Measurements from ENCODE around the gene MPP7. TPM values are rescaled to one million over a fixed set of nuclear protein-coding genes. Genes with fewer than 3 reads are reported as not detected.

Gene MPP7
- total RNA-seq, 1 donor from 2014 or later = 2.4 TPM

- TF ChIP-seq, protein P1, sequence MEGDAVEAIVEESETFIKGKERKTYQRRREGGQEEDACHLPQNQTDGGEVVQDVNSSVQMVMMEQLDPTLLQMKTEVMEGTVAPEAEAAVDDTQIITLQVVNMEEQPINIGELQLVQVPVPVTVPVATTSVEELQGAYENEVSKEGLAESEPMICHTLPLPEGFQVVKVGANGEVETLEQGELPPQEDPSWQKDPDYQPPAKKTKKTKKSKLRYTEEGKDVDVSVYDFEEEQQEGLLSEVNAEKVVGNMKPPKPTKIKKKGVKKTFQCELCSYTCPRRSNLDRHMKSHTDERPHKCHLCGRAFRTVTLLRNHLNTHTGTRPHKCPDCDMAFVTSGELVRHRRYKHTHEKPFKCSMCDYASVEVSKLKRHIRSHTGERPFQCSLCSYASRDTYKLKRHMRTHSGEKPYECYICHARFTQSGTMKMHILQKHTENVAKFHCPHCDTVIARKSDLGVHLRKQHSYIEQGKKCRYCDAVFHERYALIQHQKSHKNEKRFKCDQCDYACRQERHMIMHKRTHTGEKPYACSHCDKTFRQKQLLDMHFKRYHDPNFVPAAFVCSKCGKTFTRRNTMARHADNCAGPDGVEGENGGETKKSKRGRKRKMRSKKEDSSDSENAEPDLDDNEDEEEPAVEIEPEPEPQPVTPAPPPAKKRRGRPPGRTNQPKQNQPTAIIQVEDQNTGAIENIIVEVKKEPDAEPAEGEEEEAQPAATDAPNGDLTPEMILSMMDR (IDR thresholded peaks at IDR 0.05; ENCODE audit: insufficient read depth, low read length, poor library complexity, severe bottlenecking) = no peak
- H3K36me3 ChIP-seq (ENCODE audit: control insufficient read depth, insufficient read depth, low read length) = no peaks in the 10 kb centered on the region
- no peak overlapping the region for H3K4me3 ChIP-seq (ENCODE audit: low read depth, low read length)
- H3K27me3 ChIP-seq (ENCODE audit: control insufficient read depth, insufficient read depth, low read length) = no peaks in the 10 kb centered on the region
- DNase-seq (ENCODE audit: low read depth) = no peak
Observed at GRCh38 chr10:28315140-28315539, 12.3 kb upstream of the MPP7 start.

DNA sequence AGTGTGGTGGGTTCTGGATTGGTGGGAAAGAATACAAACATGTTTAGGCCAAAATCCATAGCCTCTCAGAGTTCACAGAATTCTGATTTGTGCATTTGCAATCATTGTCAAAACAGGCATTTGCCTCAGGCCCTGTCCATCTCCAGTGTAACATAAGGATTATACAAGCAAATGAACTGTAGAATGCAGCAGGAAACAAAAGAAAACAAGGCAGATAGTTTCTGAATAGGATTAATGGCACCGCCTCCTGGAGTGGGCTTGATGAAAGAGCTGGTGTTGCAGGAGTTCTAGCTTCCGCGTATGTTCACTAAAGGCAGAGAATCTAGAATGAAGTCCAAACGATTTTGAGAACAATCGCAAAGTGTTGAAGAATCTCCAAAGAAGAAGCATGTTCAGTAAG is 11.3 kb upstream of the MPP7 start:
- H3K27me3 ChIP-seq (ENCODE audit: control insufficient read depth, insufficient read depth, low read length) = no peaks in the 10 kb centered on the region
- no peak overlapping the region for H3K4me3 ChIP-seq (ENCODE audit: low read depth, low read length)
- TF ChIP-seq, protein P1 (IDR thresholded peaks at IDR 0.05; ENCODE audit: insufficient read depth, low read length, poor library complexity, severe bottlenecking) = no peak
- no peak for DNase-seq (ENCODE audit: low read depth)
- no peaks in the 10 kb centered on the region for H3K36me3 ChIP-seq (ENCODE audit: control insufficient read depth, insufficient read depth, low read length)

DNA sequence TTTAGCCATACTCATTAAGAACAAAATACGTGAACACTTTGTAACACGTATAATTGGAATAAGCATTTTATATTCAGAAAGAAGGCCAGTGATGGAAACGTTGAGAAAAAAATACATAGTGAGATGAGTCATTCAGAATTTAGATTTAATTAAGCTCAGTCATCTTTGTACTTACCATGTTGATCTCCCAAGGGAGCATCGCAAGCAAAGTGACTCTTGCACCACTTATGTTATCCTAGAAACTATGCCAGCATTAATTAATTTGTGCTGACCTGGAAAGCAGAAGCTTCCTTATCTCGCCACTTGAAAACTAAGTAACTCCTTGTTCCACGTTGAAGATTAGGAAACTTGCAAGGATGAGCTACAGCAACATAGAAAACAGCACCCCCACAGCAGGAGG is 9.7 kb upstream of the MPP7 start:
- H3K27me3 ChIP-seq (ENCODE audit: control insufficient read depth, insufficient read depth, low read length) = peaks cover 4% of the 10 kb centered on the region
- TF ChIP-seq, protein P1 (IDR thresholded peaks at IDR 0.05; ENCODE audit: insufficient read depth, low read length, poor library complexity, severe bottlenecking) = no peak
- DNase-seq (ENCODE audit: low read depth) = no peak
- no peaks in the 10 kb centered on the region for H3K36me3 ChIP-seq (ENCODE audit: control insufficient read depth, insufficient read depth, low read length)
- H3K4me3 ChIP-seq (ENCODE audit: low read depth, low read length) = no peak overlapping the region

GRCh38 chr10:28311104-28311503 is 8.2 kb upstream of the MPP7 start:
- no peak overlapping the region for H3K4me3 ChIP-seq (ENCODE audit: low read depth, low read length)
- DNase-seq (ENCODE audit: low read depth) = no peak
- H3K36me3 ChIP-seq (ENCODE audit: control insufficient read depth, insufficient read depth, low read length) = no peaks in the 10 kb centered on the region
- peaks cover 11% of the 10 kb centered on the region for H3K27me3 ChIP-seq (ENCODE audit: control insufficient read depth, insufficient read depth, low read length)
- TF ChIP-seq, protein P1 (IDR thresholded peaks at IDR 0.05; ENCODE audit: insufficient read depth, low read length, poor library complexity, severe bottlenecking) = no peak

DNA sequence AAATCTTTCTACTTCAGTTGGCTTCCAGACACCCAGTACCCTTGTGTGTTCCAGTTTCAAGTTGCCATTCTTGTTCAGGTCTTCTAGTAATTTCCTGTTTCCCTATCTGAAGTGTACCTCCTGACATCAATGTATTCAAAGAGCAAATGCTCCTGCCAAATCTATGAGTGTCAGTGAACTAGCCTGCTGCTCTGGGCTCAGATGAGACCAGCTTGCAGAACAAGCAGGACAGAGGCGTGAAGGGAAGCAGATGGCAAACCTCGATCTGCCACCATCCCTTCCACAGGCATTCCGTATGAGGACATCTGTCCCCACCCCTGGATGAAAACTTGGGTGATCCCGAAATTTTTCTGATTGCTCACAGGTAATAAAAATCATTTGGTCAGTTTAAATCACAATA is 4.4 kb upstream of the MPP7 start:
- no peak for DNase-seq (ENCODE audit: low read depth)
- Histone ChIP-seq H3K4me3 (ENCODE audit: low read depth, low read length) (no peak overlapping the region), H3K36me3 (ENCODE audit: control insufficient read depth, insufficient read depth, low read length) (no peaks in the 10 kb centered on the region), H3K27me3 (ENCODE audit: control insufficient read depth, insufficient read depth, low read length) (peaks cover 19% of the 10 kb centered on the region)
- TF ChIP-seq, protein P1 (IDR thresholded peaks at IDR 0.05; ENCODE audit: insufficient read depth, low read length, poor library complexity, severe bottlenecking) = no peak

DNA sequence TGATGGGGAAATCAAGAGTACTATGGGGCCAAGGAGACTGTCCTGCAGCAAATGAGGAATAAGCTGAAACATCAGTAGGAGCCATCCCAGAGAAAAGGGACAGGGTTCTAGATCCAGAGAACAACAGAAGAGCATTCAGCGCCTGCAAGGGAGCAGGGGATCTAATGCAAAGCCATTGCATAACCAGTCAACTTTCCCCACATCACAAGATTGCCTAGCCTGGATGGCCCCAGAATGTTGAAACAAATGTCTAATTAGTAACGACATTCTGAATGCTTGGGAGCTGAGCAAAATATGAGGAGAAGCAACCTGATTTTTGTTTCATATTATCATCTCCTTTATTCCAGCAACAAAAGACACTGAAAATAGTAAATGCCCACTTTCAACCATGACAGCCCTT is 2.7 kb upstream of the MPP7 start:
- TF ChIP-seq, protein P1 (IDR thresholded peaks at IDR 0.05; ENCODE audit: insufficient read depth, low read length, poor library complexity, severe bottlenecking) = no peak
- peaks cover 19% of the 10 kb centered on the region for H3K27me3 ChIP-seq (ENCODE audit: control insufficient read depth, insufficient read depth, low read length)
- H3K4me3 ChIP-seq (ENCODE audit: low read depth, low read length) = no peak overlapping the region
- H3K36me3 ChIP-seq (ENCODE audit: control insufficient read depth, insufficient read depth, low read length) = no peaks in the 10 kb centered on the region
- no peak for DNase-seq (ENCODE audit: low read depth)

All from kidney epithelial cell (primary cell).